K562 (cell line): ENCODE data around the gene MEOX2. TPM values are rescaled to one million over a fixed set of nuclear protein-coding genes. Genes with fewer than 3 reads are reported as not detected.

Source experiments
- ATAC-seq: fragments of 200-7000 bp; cut with Tn5 transposase; 3 replicates; pipeline ENCODE4 v1.9.1; 2020; ENCODE audit warnings: moderate library complexity
- BruUV-seq: library from RNA; stranded (reverse); fragments of 400-500 nt; replicated peaks from 2 replicates; lab custom pipeline; 2021; lab: Mats Ljungman, UMichigan
- CTCF ChIA-PET: fragments of 300-600 bp; formaldehyde crosslinking; extraction: SDS; loops from one replicate; lab custom pipeline; 2021; ENCODE audit warnings: low intra/inter-chr PET ratio; lab: Yijun Ruan, JAX
- POLR2A ChIA-PET: fragments of 300-600, 350-650 bp; sonication (Branson Sonifier 250); formaldehyde crosslinking; extraction: SDS; loops from one replicate; lab custom pipeline; 2021; ENCODE audit warnings: antibody characterized with exemption, inconsistent platforms; lab: Yijun Ruan, JAX
- DNase-seq, 4 experiments: peaks; one replicate each; pipeline versions ENCODE4 v3.0.0 to v3.0.0-alpha.2; 2011 to 2018; ENCODE audit warnings: low spot score in 3 of 4, mixed read lengths in 3 of 4; ENCODE audit errors: extremely low read depth in 1 of 4
- FAIRE-seq: peaks from 2 replicates; lab custom pipeline; 2011; peaks lifted over from hg19 to GRCh38; lab: Jason Lieb, UNC
- H2AFZ ChIP-seq: 2 replicates; pipeline ENCODE4 v1.6.0; 2011; ENCODE audit warnings: low read depth, low read length, control low read depth, inconsistent platforms
- H3K27ac ChIP-seq: fragments of 200-600 bp; 3 replicates; pipeline ENCODE4 v1.8.0; 2011; ENCODE audit warnings: low read depth, mild to moderate bottlenecking, control low read depth, inconsistent platforms, low read length, moderate library complexity, mixed read lengths; ENCODE audit errors: extremely low read depth
- H3K27me3 ChIP-seq, 2 experiments: fragments of 300-600 bp in 1 of 2; 2 replicates in 1 of 2; 3 replicates in 1 of 2; pipeline versions ENCODE4 v1.6.0 to v1.8.0; 2011; ENCODE audit warnings: inconsistent platforms in 2 of 2, low read length in 2 of 2, mild to moderate bottlenecking in 1 of 2, mixed read lengths in 1 of 2, moderate library complexity in 1 of 2; ENCODE audit not compliant: control insufficient read depth in 2 of 2, insufficient read depth in 2 of 2
- H3K36me3 ChIP-seq: fragments of 300-600 bp; 3 replicates; pipeline ENCODE4 v1.8.0; 2011; ENCODE audit warnings: mild to moderate bottlenecking, low read length, inconsistent platforms; ENCODE audit not compliant: control insufficient read depth, insufficient read depth
- H3K4me1 ChIP-seq, 2 experiments: fragments of 200-600 bp in 1 of 2; replicated peaks in 1 of 2; 2 replicates in 1 of 2; 3 replicates in 1 of 2; pipeline versions ENCODE4 v1.5.1 to v1.8.0; 2011; ENCODE audit warnings: inconsistent platforms in 2 of 2, low read length in 2 of 2, mild to moderate bottlenecking in 1 of 2, mixed read lengths in 1 of 2, moderate library complexity in 1 of 2; ENCODE audit not compliant: control insufficient read depth in 2 of 2, insufficient read depth in 2 of 2
- H3K4me2 ChIP-seq: 2 replicates; pipeline ENCODE4 v1.6.1; 2011; ENCODE audit warnings: low read length, control low read depth, inconsistent platforms, mixed read lengths; ENCODE audit not compliant: insufficient read depth
- H3K4me3 ChIP-seq: fragments of 200-600 bp; sonication (generic), shearing (Covaris generic); 2 replicates; pipeline ENCODE4 v1.5.1; 2016; ENCODE audit warnings: control low read depth, inconsistent platforms
- H3K79me2 ChIP-seq: fragments of 200-600 bp; 3 replicates; pipeline ENCODE4 v1.8.0; 2011; ENCODE audit warnings: low read length, inconsistent platforms; ENCODE audit not compliant: control insufficient read depth, insufficient read depth
- H3K9ac ChIP-seq, 2 experiments: 2 replicates each; pipeline versions ENCODE4 v1.6.0 to v1.6.1; 2011; ENCODE audit warnings: low read depth in 2 of 2, low read length in 2 of 2, control low read depth in 1 of 2, inconsistent platforms in 1 of 2, mild to moderate bottlenecking in 1 of 2, mixed read lengths in 1 of 2; ENCODE audit not compliant: insufficient read depth in 1 of 2
- H3K9me1 ChIP-seq: one replicate; pipeline ENCODE4 v1.6.0; 2011; ENCODE audit warnings: inconsistent platforms, mild to moderate bottlenecking, low read length, moderate library complexity; ENCODE audit not compliant: control insufficient read depth, insufficient read depth
- H3K9me3 ChIP-seq: replicated peaks from 2 replicates; pipeline ENCODE4 v1.5.1; 2011; ENCODE audit warnings: low read depth, low read length, inconsistent platforms; ENCODE audit not compliant: control insufficient read depth, insufficient read depth
- H4K20me1 ChIP-seq: replicated peaks from 2 replicates; pipeline ENCODE4 v1.6.1; 2011; ENCODE audit warnings: low read length, inconsistent platforms, mixed read lengths; ENCODE audit not compliant: control insufficient read depth, insufficient read depth
- CBX8 ChIP-seq: fragments of 200-600 bp; sonication (generic); IDR thresholded peaks from 2 replicates; pipeline ENCODE4 v1.6.1; 2012; ENCODE audit warnings: borderline replicate concordance, mixed run types, low read depth, mild to moderate bottlenecking, moderate library complexity, mixed read lengths, low read length, control low read depth, inconsistent platforms; ENCODE audit not compliant: poor library complexity, severe bottlenecking; ENCODE audit errors: extremely low read depth
- CLOCK ChIP-seq: fragments of 250-450 bp; sonication (Bioruptor Pico); IDR thresholded peaks from 2 replicates; pipeline ENCODE4 v1.4.0; 2020; ENCODE audit warnings: mild to moderate bottlenecking, moderate library complexity, borderline replicate concordance
- ELF2 ChIP-seq: fragments of 250-450 bp; sonication (Bioruptor Pico); IDR thresholded peaks from 2 replicates; pipeline ENCODE4 v1.5.0; 2021; ENCODE audit warnings: mild to moderate bottlenecking
- NR2C1 ChIP-seq, 2 experiments: fragments of 450-650 bp; IDR thresholded peaks; 2 replicates each; pipeline ENCODE4 v1.6.1; 2017; ENCODE audit warnings: mild to moderate bottlenecking in 2 of 2, antibody characterized with exemption in 1 of 2, inconsistent platforms in 1 of 2, missing compliant biosample characterization in 1 of 2, missing genetic modification characterization in 1 of 2
- PHF20 ChIP-seq: fragments of 450-650 bp; IDR thresholded peaks from 2 replicates; pipeline ENCODE4 v1.6.1; 2018; ENCODE audit not compliant: partially characterized antibody
- POU5F1 ChIP-seq: fragments of 150-350 bp; IDR thresholded peaks from 2 replicates; pipeline ENCODE4 v1.6.1; 2014; ENCODE audit warnings: borderline replicate concordance, low read length, low read depth, mild to moderate bottlenecking; ENCODE audit not compliant: partially characterized antibody
- RUNX1 ChIP-seq: sonication (generic); IDR thresholded peaks from 2 replicates; pipeline ENCODE4 v1.6.1; 2016; ENCODE audit warnings: antibody characterized with exemption, low read depth
- SAFB2 ChIP-seq: fragments of 200-400 bp; formaldehyde crosslinking; IDR thresholded peaks from 2 replicates; pipeline ENCODE4 v1.6.1; 2018; ENCODE audit warnings: borderline replicate concordance, low read length, low read depth, moderate library complexity; ENCODE audit not compliant: severe bottlenecking
- ZNF766 ChIP-seq: fragments of 200-800 bp; sonication (Bioruptor generic); conservative IDR thresholded peaks from 2 replicates; pipeline ENCODE4 v1.6.1; 2016; ENCODE audit warnings: missing genetic modification characterization, missing compliant biosample characterization
- WGBS: fragments of 100-300 bp; shearing (Covaris generic); methylation state at CpG from one replicate; pipeline ENCODE4 v1.1.6; 2016; ENCODE audit warnings: low coverage, mixed read lengths; ENCODE audit not compliant: insufficient coverage; ENCODE audit errors: missing lambda C conversion rate; 5-methylcytosine and 5-hydroxymethylcytosine counted together
- in situ Hi-C: fragments of 300-500 bp; cut with MboI; formaldehyde crosslinking; loops from 4 replicates; pipeline ENCODE4 v1.15.0; 2018; ENCODE audit warnings: inconsistent platforms, mixed read lengths
- intact Hi-C: fragments of 100-400 bp; cut with micrococcal nuclease; formaldehyde crosslinking; loops from 2 replicates; pipeline ENCODE4 v1.14.2; 2022
- polyA plus RNA-seq, 8 experiments: library from polyadenylated mRNA; depleted of rRNA in 4 of 8; stranded (reverse) in 5 of 8; unstranded in 3 of 8; fragments of >200 nt; fragmentation: Nextera tagmentation in 2 of 8; fragmentation: Illumina TruSeq in 1 of 8; extraction: Ambion mirVana in 2 of 8; extraction: Trizol in 1 of 8; gene quantifications; 2 replicates each; pipeline versions ENCODE4 v1.2.1 to v1.2.3, GENCODE V29; 2011 to 2014; ENCODE audit warnings: inconsistent platforms in 1 of 8, missing spikeins in 1 of 8
- total RNA-seq, 7 experiments: library from RNA; depleted of rRNA in 6 of 7; stranded (reverse); fragments of >200 nt in 6 of 7; fragmentation: Illumina TruSeq in 2 of 7; extraction: Trizol in 2 of 7; gene quantifications; 2 replicates each; pipeline versions ENCODE4 v1.2.1 to v1.2.3, GENCODE V29; 2011 to 2021; ENCODE audit warnings: low replicate concordance in 1 of 7

The MEOX2 gene
- total and polyA plus RNA-seq, 9 of the 15 experiments (the other 6 are each of a cell fraction or from before 2014, with no cell fraction given): not detected

- TF ChIP-seq CLOCK (no peak), ZNF766 (CRISPR knock-in tag) (no peak)
These were observed 92.0 kb downstream of the MEOX2 start (continued) for GRCh38 chr7:15594461-15594860.

GRCh38 chr7:15593382-15593781 lies 93.1 kb downstream of the MEOX2 start:
- no peak overlapping the region for H3K4me2 ChIP-seq
- no peak overlapping the region for H3K9ac ChIP-seq
- H3K9me1 ChIP-seq: no peaks in the 10 kb centered on the region
- H4K20me1 ChIP-seq: no peaks in the 10 kb centered on the region
- WGBS: 0% methylated on average over 3 of the region's 3 CpGs
- no peaks in the 10 kb centered on the region for H3K27me3 ChIP-seq
- TF ChIP-seq ELF2 (no peak), POU5F1 (no peak), RUNX1 (no peak), NR2C1 (IDR thresholded peaks at IDR 0.05) (no peak), NR2C1 (tag; IDR thresholded peaks at IDR 0.05) (no peak), CBX8 (no peak), SAFB2 (no peak), PHF20 (no peak)
- TF ChIP-seq, all 486 proteins: peak for 0
- ChIA-PET POLR2A (no interaction called here), CTCF (no interaction called here)
- in situ Hi-C loops: no loop called here
- intact Hi-C loops: no loop called here
- H2AFZ ChIP-seq: no peak overlapping the region
- H3K27ac ChIP-seq: no peak overlapping the region
- ATAC-seq: no peak
- H3K4me1 ChIP-seq: no peaks in the 10 kb centered on the region
- FAIRE-seq: no peak
- H3K36me3 ChIP-seq: no peaks in the 10 kb centered on the region
- no peak for DNase-seq
- BruUV-seq: no TSS peak
- no peaks in the 10 kb centered on the region for H3K79me2 ChIP-seq
- H3K9me3 ChIP-seq: no peaks in the 10 kb centered on the region; the same call in 1 of the 2 replicates
- no peak overlapping the region for H3K4me3 ChIP-seq
